Measurements from ENCODE around the gene MYL6.

Gene MYL6

DNA sequence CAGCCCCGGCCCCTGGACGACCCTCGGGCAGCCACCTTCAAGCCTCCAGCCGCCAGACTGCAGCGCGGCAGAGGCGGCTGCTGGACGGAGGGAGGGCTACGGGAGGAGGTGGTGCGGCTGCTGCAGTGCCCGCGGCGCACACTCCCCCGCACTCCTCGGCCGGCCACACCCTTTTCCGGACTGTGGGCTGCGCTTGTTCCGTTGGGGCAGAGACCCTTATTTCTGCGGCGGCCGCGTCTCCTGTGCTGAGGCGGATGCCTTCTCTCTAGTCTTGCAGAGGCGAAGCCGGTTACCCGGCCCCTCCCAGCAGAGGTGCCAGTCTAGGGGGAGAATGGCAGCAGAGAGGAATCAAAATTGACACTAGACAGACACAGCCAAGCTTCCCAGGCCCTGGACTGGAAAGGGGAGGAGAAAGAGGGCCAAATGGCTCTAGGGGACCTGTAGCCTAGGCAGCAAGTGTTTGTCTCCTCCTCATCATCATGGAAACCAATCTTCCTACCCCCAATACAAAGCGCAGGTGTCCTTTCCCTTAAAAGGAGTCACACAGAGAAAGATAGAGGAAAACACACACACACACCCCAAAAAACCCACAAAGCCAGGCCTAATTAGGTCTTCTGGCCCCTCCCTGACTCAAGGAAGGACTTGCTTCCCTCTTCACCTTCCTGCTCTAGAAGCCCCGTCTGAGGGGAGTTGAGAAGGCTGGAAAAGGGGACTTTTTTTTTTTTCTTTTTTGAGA, 28.8 kb upstream of the MYL6 start:
- peak; percentile 57 to 63 for DNase-seq (ENCODE audit: low read depth in 2 of 2)

DNA sequence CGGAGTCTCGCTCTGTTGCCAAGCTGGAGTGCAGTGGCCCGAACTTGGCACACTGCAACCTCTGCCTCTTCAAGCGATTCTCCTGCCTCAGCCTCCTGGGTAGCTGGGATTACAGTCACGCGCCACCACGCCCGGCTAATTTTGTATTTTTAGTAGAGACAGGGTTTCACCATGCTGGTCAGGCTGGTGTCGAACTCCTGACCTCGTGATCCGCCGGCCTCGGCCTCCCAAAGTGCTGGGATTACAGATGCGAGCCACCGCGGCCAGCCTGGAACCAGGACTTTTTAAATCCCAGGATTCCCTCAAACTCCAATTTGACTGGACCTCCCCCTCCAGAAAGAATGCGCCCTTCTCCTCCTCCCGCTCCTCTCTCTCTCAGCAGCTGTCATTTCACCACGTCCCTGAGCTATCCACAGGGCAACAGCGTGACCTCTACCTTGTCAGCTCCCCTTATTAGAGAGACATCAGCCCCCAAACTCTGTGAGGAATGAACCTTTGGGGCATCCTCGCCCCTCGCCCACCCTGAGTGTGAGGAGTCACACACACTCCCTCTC, 28.1 kb upstream of the MYL6 start:
- no peak for DNase-seq (ENCODE audit: low read depth in 2 of 2)

DNA sequence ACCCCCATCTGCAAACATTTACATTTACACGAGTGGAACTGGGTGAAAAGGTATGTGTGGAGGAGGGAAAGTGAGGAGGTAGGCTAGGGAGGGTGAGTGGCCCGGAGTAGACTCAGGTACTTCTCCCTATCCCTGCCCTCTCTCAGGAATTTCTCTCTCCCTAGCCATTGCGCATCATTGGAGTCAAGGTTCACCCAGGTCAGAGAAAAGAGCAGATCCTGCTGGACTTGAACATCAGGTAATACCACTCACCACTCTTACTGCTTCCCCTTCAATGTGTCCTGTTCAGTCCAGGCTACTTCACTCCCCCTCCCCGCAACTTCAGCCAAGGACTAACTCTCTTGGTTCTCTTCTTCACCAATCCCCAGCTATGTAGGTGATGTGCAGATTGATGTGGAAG, 27.3 kb upstream of the MYL6 start:
- DNase-seq (ENCODE audit: low read depth in 2 of 2) = no peak

DNA sequence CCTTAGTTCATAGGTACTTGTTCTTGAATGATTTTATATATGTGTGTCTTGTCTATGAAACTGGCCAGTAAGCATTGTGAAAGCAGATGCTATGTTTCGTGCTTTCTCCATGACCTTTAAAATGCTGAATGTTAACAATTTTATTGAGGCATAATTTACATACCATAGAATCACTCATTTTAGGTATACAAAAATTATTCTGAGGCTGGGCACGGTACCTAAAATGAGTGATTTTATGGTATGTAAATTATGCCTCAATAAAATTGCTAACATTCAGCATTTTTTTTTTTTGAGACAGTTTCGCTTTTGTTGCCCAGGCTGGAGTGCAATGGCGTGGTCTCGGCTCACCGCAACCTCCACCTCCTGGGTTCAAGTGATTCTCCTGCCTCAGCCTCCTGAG, 23.3 kb upstream of the MYL6 start:
- DNase-seq (ENCODE audit: low read depth in 2 of 2) = no peak

GRCh38 chr12:56137853-56138571, 20.1 kb upstream of the MYL6 start:
- DNase-seq (ENCODE audit: low read depth in 2 of 2) = no peak

- DNase-seq (ENCODE audit: low read depth in 2 of 2) = no peak
Observed at GRCh38 chr12:56141946-56142784, 16.0 kb upstream of the MYL6 start.

DNA sequence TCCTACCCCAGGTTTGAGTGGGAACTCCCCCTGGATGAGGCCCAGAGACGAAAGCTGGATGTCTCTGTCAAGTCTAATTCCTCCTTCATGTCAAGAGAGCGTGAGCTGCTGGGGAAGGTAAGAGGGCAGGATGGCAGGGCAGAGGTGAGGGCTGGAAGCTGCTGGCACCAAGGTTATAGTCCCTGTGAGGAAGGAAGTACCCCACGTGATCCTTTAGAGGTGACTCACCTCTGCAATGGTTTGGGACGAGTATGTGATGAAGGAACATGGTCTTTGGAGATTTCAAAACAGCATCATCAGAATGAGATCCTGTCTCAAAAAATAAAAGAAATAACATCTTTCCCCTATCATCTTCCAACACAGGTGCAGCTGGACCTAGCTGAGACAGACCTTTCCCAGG, 14.9 kb upstream of the MYL6 start:
- no peak for DNase-seq (ENCODE audit: low read depth in 2 of 2)

GRCh38 chr12:56143870-56144269, 14.3 kb upstream of the MYL6 start:
- DNase-seq (ENCODE audit: low read depth in 2 of 2) = no peak

GRCh38 chr12:56145217-56145616, 12.9 kb upstream of the MYL6 start:
- no peak for DNase-seq (ENCODE audit: low read depth in 2 of 2)

GRCh38 chr12:56146492-56147460, 11.4 kb upstream of the MYL6 start:
- DNase-seq (ENCODE audit: low read depth in 2 of 2) = no peak

DNA sequence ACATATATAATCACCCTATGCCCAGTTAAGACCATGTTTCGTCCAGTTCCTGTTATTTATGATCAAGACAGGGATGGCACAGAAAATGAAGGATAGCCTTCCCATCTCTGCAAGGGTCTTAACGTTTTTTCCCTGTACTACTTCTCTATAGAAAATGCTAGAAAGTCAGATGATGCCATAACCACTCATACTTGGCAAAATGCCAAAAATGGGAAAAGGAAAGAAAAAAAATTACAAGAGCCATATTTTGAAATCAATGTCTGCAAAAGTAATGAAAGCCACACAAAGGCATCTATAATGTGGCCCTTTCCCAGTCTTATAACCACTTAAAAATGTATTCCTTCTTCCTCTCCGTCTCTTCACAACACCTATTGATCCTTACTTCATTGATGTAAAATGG, 7.6 kb upstream of the MYL6 start:
- DNase-seq (ENCODE audit: low read depth in 2 of 2) = no peak

DNA sequence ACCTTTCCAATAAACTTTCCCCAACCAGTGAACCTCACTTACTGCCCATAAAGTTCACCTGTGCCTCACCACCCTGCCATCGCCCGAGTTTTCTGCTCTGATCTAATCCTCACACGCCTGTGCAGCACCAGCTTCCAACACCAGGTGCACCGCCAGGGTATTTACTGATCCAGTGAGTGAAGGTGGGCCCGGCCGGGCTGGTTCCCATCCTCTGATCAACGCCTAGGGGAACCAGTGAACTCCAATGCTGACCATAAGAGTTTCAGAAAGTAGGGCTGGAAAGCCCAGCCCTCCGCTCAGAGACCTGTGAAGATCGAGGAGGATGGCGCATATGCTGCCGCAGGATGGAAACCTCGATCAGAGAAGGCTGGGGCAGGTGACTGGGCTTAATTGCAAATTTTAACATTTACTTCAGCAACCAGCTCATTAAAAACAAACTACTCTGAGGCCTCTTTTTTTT, 6.5 kb upstream of the MYL6 start:
- DNase-seq (ENCODE audit: low read depth in 2 of 2) = peak; percentile 30 to 43

GRCh38 chr12:56152132-56152755, 5.9 kb upstream of the MYL6 start, which contains the start of gene MYL6B:
MYL6B (plus strand) TSS chr12:56152587; CDS start chr12:56153919, 1,332 bp downstream.
- DNase-seq (ENCODE audit: low read depth in 2 of 2) = peak; percentile 85 to 89

- no peak for DNase-seq (ENCODE audit: low read depth in 2 of 2)
Observed at GRCh38 chr12:56152756-56153677, 5.1 kb upstream of the MYL6 start.

DNA sequence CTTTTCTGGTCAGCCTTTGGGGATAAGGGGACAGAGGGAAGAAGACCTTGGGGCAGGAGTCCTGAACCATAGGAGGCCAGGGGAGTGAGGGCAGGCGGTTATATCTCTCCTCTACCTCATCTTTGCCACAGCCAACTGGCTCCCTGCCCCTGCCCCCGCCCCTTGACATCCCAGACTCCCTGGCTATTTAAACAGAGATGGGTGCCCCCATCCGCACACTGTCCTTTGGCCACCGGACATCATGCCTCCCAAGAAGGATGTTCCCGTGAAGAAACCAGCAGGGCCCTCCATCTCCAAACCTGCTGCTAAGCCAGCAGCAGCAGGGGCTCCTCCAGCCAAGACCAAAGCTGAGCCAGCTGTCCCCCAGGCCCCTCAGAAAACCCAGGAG, 4.5 kb upstream of the MYL6 start:
- no peak for DNase-seq (ENCODE audit: low read depth in 2 of 2)

- DNase-seq (ENCODE audit: low read depth in 2 of 2) = no peak
Observed at GRCh38 chr12:56154246-56154771, 3.9 kb upstream of the MYL6 start.

DNA sequence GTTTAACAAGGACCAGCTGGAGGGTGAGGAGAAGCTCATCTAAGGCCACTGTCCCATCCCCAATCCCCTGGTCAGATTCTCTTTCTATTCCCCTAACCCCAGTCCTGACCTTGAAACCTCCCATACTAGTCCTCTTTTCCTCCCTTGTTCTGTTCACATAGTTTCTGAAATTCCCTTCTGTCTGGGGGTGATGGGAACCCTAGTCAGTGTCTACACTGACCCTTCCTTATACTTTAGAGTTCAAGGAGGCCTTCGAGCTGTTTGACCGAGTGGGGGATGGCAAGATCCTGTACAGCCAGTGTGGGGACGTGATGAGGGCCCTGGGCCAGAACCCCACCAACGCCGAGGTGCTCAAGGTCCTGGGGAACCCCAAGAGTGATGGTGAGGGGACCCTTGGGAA, 3.3 kb upstream of the MYL6 start:
- DNase-seq (ENCODE audit: low read depth in 2 of 2) = no peak

DNA sequence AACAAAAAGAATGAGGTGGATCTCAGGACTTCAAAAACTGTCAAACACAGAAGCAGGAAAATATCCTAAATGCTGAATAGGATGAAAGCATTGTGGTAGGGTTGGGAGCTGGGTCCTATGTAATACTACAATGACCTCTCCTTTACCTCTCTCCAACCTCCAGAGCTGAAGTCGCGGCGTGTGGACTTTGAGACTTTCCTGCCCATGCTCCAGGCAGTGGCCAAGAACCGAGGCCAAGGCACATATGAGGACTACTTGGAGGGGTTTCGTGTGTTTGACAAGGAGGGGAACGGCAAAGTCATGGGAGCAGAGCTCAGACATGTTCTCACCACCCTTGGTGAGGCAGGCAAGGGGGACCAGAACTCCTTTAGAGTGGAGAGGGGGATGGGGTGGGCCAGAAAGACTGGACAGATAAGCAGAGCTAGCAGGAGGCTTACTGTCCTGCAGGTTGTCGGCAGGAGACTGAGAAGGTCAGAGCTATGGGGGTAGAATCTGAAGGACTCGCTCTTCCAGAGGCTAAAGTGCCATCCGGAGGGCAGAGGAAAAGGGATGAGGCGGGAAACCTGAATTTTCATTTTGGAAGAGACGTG, 2.8 kb upstream of the MYL6 start:
- no peak for DNase-seq (ENCODE audit: low read depth in 2 of 2)

All from activated CD8-positive, alpha-beta memory T cell treated with anti-CD3 and anti-CD28 coated beads for 4 hours (primary cell).